GM19452 (cell line): ENCODE results near the gene B3GAT1.

Source experiments
- ATAC-seq: cut with Tn5 transposase; IDR thresholded peaks from one replicate; pipeline ENCODE4 v1.9.1; 2021; ENCODE audit not compliant: unreplicated experiment

The B3GAT1 gene

GRCh38 chr11:134441706-134442105 is 29.7 kb upstream of the B3GAT1 start:
- no peak for ATAC-seq

- no peak for ATAC-seq
Observed at GRCh38 chr11:134441281-134441680, 29.2 kb upstream of the B3GAT1 start.

- ATAC-seq: no peak
Observed at GRCh38 chr11:134440851-134441250, 28.8 kb upstream of the B3GAT1 start.

- no peak for ATAC-seq
Observed at GRCh38 chr11:134438542-134439537, 26.8 kb upstream of the B3GAT1 start.

GRCh38 chr11:134437821-134438220 is 25.8 kb upstream of the B3GAT1 start:
- no peak for ATAC-seq

- ATAC-seq: no peak
Observed at GRCh38 chr11:134436781-134437180, 24.7 kb upstream of the B3GAT1 start.

GRCh38 chr11:134433806-134434205 is 21.8 kb upstream of the B3GAT1 start:
- no peak for ATAC-seq

- ATAC-seq: no peak
Observed at GRCh38 chr11:134433251-134433650, 21.2 kb upstream of the B3GAT1 start.

- no peak for ATAC-seq
Observed at GRCh38 chr11:134432776-134433175, 20.7 kb upstream of the B3GAT1 start.

- ATAC-seq: no peak
Observed at GRCh38 chr11:134429106-134429505, 17.1 kb upstream of the B3GAT1 start.

GRCh38 chr11:134425816-134426536 is 13.9 kb upstream of the B3GAT1 start:
- no peak for ATAC-seq

GRCh38 chr11:134425413-134425812 is 13.4 kb upstream of the B3GAT1 start:
- ATAC-seq: no peak

- ATAC-seq: no peak
Observed at GRCh38 chr11:134423106-134423505, 11.1 kb upstream of the B3GAT1 start.

- ATAC-seq: no peak
Observed at GRCh38 chr11:134417871-134418840, 6.1 kb upstream of the B3GAT1 start.

- ATAC-seq: no peak
Observed at GRCh38 chr11:134416726-134417125, 4.7 kb upstream of the B3GAT1 start.

GRCh38 chr11:134414766-134415765 is 3.0 kb upstream of the B3GAT1 start:
- ATAC-seq: no peak

GRCh38 chr11:134413826-134414731 is 2.0 kb upstream of the B3GAT1 start:
- no peak for ATAC-seq

GRCh38 chr11:134413043-134413825 is 1.2 kb upstream of the B3GAT1 start:
- ATAC-seq: no peak
